Prostate gland (tissue), 2 donors: ENCODE data around the gene NLRP4. TPM values are rescaled to one million over a fixed set of nuclear protein-coding genes. Genes with fewer than 3 reads are reported as not detected.

Experiments used
- DNase-seq: peaks from one replicate; pipeline ENCODE4 v3.0.0-alpha.2; 2019; ENCODE audit warnings: low spot score
- H3K27ac ChIP-seq, 2 donors: fragments of 200-600 bp; sonication (generic); 2 replicates each; pipeline ENCODE4 v1.5.1; 2017 to 2019
- H3K27me3 ChIP-seq: fragments of 200-600 bp; sonication (generic); replicated peaks from 2 replicates; pipeline ENCODE4 v1.5.1; 2019; ENCODE audit not compliant: insufficient read depth
- H3K36me3 ChIP-seq, 2 donors: fragments of 200-600 bp; sonication (generic); 1 replicate in 1 of 2; 2 replicates in 1 of 2; pipeline versions ENCODE4 v1.5.1 to v1.8.1; 2017 to 2019
- H3K4me1 ChIP-seq: fragments of 200-600 bp; sonication (generic); replicated peaks from 2 replicates; pipeline ENCODE4 v1.5.1; 2019
- H3K4me3 ChIP-seq, 2 donors: fragments of 200-600 bp; sonication (generic); 2 replicates each; pipeline ENCODE4 v1.5.1; 2017 to 2019
- H3K9me3 ChIP-seq: fragments of 200-600 bp; sonication (generic); 2 replicates; pipeline ENCODE4 v1.5.1; 2017
- POLR2A ChIP-seq: fragments of 450-650 bp; IDR thresholded peaks from one replicate; pipeline ENCODE4 v1.6.1; 2016; ENCODE audit warnings: antibody characterized with exemption, mild to moderate bottlenecking
- POLR2AphosphoS5 ChIP-seq: sonication (generic); formaldehyde crosslinking; IDR thresholded peaks from one replicate; pipeline ENCODE4 v1.6.1; 2017; ENCODE audit warnings: antibody characterized with exemption
- WGBS: methylation state at CpG from one replicate; pipeline ENCODE4 v1.1.5; 2018; 5-methylcytosine and 5-hydroxymethylcytosine counted together
- intact Hi-C: fragments of 100-400 bp; cut with DNase I; formaldehyde crosslinking; loops from one replicate; pipeline ENCODE4 v1.14.2; 2022
- total RNA-seq, 2 donors: library from RNA; depleted of rRNA; stranded (reverse); fragments of >200 nt; gene quantifications; one replicate each; pipeline ENCODE4 v1.1.0, GENCODE V29; 2016
- TF ChIP-seq, protein P1 (sequence below), 4 experiments: fragments of 200-600 bp in 2 of 4; fragments of 450-650 bp in 2 of 4; sonication (generic) in 2 of 4; IDR thresholded peaks; 1 replicate in 3 of 4; 2 replicates in 1 of 4; pipeline ENCODE4 v1.5.1; 2016 to 2019; ENCODE audit warnings: antibody characterized with exemption in 4 of 4, mild to moderate bottlenecking in 2 of 4, moderate library complexity in 2 of 4

NLRP4 gene
- total RNA-seq, 2 donors from 2014 or later = 5.1 TPM; not detected in 1

DNA sequence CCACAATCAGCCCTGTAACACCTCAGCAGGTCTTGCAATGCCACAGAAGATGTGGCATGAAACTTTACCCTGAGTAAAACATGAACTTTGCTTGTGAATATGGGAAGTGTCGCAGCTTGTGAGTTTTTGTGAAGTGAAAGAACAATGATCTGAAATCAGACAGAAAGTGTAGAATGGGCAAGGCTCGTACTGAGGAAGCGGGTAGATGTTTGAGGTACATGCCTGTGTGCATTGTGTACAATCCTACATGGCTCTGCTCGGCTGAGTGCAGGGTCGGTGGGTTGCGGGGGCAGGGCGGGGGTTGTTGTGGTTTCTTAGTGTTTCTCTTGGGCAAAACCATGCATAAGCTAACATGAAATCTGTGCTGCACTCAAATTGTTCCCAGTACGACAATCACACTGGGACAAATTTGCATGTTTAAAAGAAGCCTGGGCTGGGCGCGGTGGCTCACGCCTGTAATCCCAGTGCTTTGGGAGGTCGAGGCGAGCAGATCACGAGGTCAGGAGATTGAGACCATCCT is 94.7 kb downstream of the NLRP4 start:
- Histone ChIP-seq H3K9me3 (no peaks in the 10 kb centered on the region), H3K27me3 (no peaks in the 10 kb centered on the region), H3K27ac (no peak overlapping the region), H3K4me3 (no peak overlapping the region), H3K4me1 (no peaks in the 10 kb centered on the region), H3K36me3 (no peaks in the 10 kb centered on the region)
- intact Hi-C loops = no loop called here
- 81% methylated on average over 14 of the region's 14 CpGs for WGBS
- DNase-seq = no peak
- TF ChIP-seq, protein P1, sequence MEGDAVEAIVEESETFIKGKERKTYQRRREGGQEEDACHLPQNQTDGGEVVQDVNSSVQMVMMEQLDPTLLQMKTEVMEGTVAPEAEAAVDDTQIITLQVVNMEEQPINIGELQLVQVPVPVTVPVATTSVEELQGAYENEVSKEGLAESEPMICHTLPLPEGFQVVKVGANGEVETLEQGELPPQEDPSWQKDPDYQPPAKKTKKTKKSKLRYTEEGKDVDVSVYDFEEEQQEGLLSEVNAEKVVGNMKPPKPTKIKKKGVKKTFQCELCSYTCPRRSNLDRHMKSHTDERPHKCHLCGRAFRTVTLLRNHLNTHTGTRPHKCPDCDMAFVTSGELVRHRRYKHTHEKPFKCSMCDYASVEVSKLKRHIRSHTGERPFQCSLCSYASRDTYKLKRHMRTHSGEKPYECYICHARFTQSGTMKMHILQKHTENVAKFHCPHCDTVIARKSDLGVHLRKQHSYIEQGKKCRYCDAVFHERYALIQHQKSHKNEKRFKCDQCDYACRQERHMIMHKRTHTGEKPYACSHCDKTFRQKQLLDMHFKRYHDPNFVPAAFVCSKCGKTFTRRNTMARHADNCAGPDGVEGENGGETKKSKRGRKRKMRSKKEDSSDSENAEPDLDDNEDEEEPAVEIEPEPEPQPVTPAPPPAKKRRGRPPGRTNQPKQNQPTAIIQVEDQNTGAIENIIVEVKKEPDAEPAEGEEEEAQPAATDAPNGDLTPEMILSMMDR (IDR thresholded peaks at IDR 0.05) = no peak
- TF ChIP-seq POLR2AphosphoS5 (no peak), POLR2A (no peak)

Other genes starting within 250 kb of the NLRP4 start
- gene FIZ1, start 237.0 kb upstream of the NLRP4 start, total RNA-seq = 10 to 100 TPM; 14.8 to 16.4 TPM
- gene ZNF524, start 236.3 kb upstream of the NLRP4 start, total RNA-seq = 10 to 100 TPM; 30.2 to 54.8 TPM
- gene ZNF865, start 230.9 kb upstream of the NLRP4 start, total RNA-seq = 10 to 100 TPM; 18.4 to 21.0 TPM
- 10 to 100 TPM in 1 of 2 donors, 1 to 10 TPM in 1; 8.9 to 17.2 TPM for gene ZNF784, start 212.0 kb upstream of the NLRP4 start, total RNA-seq
- 10 to 100 TPM; 49.7 to 70.5 TPM for gene ZNF580, start 195.5 kb upstream of the NLRP4 start, total RNA-seq
- 10 to 100 TPM; 19.7 to 20.6 TPM for gene ZNF581, start 192.9 kb upstream of the NLRP4 start, total RNA-seq
- gene CCDC106, start 188.3 kb upstream of the NLRP4 start, total RNA-seq = 10 to 100 TPM; 17.7 to 70.2 TPM
- 100 to 1,000 TPM in 1 of 2 donors, 10 to 100 TPM in 1; 99.2 to 224 TPM for gene U2AF2, start 181.5 kb upstream of the NLRP4 start, total RNA-seq
- 100 to 1,000 TPM; 160 to 345 TPM for gene EPN1, start 161.3 kb upstream of the NLRP4 start, total RNA-seq
- gene NLRP9, start 98.1 kb upstream of the NLRP4 start, total RNA-seq = 1 to 10 TPM in 1 of 2 donors, not detected in 1; 4.0 TPM
- gene RFPL4A, start 77.4 kb upstream of the NLRP4 start, total RNA-seq = under 1 TPM in 1 of 2 donors, not detected in 1; 0.80 TPM
- not detected for gene RFPL4AL1, start 67.4 kb upstream of the NLRP4 start, total RNA-seq
- gene NLRP11, start 4.5 kb upstream of the NLRP4 start, total RNA-seq = 1 to 10 TPM in 1 of 2 donors, not detected in 1; 1.5 TPM
- gene NLRP13, start 95.8 kb downstream of the NLRP4 start, total RNA-seq = not detected
- gene NLRP8, start 111.3 kb downstream of the NLRP4 start, total RNA-seq = under 1 TPM; 0.05 to 0.51 TPM
- under 1 TPM in 1 of 2 donors, not detected in 1; 0.34 TPM for gene NLRP5, start 150.2 kb downstream of the NLRP4 start, total RNA-seq